Measurements from ENCODE around the gene CENPW.

CENPW gene

DNA sequence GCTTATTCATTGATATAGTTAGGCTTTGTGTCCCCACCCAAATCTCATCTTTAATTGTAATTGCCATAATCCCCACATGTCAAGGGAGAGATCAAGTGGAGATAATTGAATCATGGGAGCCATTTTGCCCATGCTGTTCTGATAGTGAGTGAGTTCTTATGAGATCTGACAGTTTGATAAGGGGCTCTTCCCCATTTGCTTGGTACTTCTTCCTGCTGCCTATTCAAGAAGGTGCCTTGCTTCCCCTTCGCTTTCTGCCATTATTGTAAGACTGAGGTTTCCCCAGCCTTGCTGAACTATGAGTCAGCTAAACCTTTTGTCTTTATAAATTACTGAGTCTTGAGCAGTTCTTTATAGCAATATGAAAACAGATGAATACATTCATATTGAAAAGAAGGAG lies 45.6 kb downstream of the CENPW start:
- no peak for DNase-seq
- no peak for TF ChIP-seq POLR2A (IDR thresholded peaks at IDR 0.05; ENCODE audit: low read length)
- no peak for TF ChIP-seq GATA1 (IDR thresholded peaks at IDR 0.05; ENCODE audit: low read depth, low read length)

DNA sequence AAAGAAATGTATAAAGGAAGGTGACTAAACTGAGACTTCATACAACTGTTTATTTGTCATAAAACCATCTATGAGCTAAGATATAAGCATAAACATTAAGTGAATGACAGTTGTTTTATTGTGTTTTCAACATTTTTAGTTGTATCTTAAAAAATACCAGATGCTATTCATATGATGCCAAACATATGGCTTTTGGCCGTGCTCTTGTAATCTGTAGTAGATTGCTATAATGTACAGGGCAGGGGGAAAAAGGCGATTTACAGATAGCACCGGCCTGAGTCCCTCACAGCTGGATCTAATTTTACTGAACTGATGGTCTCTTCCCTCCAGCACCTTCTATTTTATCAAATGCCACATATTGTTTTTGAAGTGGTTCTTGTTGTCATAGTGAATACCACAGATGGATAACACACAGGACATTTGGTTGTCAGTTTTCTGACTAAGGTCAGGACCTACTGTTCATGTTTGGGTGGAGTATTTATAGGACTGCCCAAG lies 48.2 kb downstream of the CENPW start:
- no peak for TF ChIP-seq POLR2A (IDR thresholded peaks at IDR 0.05; ENCODE audit: low read length)

DNA sequence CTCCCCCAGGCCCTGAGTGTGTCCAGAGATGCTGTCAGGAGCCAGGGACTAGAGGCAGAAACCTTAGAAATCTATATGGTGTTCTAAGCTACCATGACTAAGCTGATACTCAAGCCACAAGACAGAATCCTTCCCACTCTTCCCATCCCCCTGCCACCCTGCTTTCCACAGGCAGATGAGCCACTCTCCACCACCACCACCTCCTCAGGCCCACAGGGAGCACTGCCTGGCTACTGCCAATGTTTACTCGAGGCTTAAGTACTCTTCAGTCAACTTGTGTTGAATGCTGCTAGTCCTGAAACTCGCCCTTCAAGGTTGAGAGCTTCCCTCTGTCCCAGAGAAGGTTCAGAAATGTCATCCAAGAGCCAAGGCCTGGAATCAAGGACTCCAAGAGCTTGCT lies 56.2 kb downstream of the CENPW start:
- DNase-seq: no peak
- TF ChIP-seq POLR2A (IDR thresholded peaks at IDR 0.05; ENCODE audit: low read length): no peak
- no peak for TF ChIP-seq GATA1 (IDR thresholded peaks at IDR 0.05; ENCODE audit: low read depth, low read length)

More for the DNA sequence above, 48.2 kb downstream of the CENPW start:
- no peak for DNase-seq

Measured in erythroblast (primary cell).